Measurements from ENCODE around the gene RAN.

DNA sequence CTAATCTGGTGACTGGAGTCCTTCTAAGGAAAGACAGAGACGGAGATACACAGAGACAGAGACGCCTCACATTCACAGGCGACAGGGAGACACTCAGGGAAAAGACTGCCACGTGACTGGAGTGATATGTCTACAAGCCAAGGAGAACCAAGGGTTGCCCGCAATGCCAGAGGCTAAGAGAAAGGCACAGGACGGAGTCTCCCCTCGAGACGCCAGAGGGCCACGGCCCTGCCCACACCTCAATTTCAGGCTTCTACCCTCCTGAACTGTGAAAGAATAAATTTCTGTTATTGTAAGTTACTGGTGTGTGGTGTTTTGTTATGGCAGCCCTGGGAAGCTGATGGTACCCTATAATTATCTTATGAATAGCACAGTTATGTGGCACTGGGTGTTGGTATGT is 11.6 kb upstream of the RAN start:
- TF ChIP-seq, protein P1, sequence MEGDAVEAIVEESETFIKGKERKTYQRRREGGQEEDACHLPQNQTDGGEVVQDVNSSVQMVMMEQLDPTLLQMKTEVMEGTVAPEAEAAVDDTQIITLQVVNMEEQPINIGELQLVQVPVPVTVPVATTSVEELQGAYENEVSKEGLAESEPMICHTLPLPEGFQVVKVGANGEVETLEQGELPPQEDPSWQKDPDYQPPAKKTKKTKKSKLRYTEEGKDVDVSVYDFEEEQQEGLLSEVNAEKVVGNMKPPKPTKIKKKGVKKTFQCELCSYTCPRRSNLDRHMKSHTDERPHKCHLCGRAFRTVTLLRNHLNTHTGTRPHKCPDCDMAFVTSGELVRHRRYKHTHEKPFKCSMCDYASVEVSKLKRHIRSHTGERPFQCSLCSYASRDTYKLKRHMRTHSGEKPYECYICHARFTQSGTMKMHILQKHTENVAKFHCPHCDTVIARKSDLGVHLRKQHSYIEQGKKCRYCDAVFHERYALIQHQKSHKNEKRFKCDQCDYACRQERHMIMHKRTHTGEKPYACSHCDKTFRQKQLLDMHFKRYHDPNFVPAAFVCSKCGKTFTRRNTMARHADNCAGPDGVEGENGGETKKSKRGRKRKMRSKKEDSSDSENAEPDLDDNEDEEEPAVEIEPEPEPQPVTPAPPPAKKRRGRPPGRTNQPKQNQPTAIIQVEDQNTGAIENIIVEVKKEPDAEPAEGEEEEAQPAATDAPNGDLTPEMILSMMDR (conservative IDR thresholded peaks at IDR 0.05): no peak
- no peak for TF ChIP-seq ZFX (IDR thresholded peaks at IDR 0.05)

All from C4-2B (cell line).